Heart left ventricle (tissue), 16 donors: ENCODE results near the gene ACTR10. TPM values are rescaled to one million over a fixed set of nuclear protein-coding genes. Genes with fewer than 3 reads are reported as not detected.
A peak's percentile ranks its signal among the peaks of the same experiment; 100 is the strongest.

Experiments used
- ATAC-seq, 4 donors: fragments of 200-7000 bp; cut with Tn5 transposase; one replicate each; pipeline ENCODE4 v1.9.1; 2020 to 2022; ENCODE audit warnings: moderate library complexity in 4 of 4, mild to moderate bottlenecking in 3 of 4, moderate number of reproducible peaks in 1 of 4
- DNase-seq, 5 donors: peaks; one replicate each; pipeline ENCODE4 v3.0.0-alpha.2; 2020
- H3K27ac ChIP-seq, 12 donors: fragments of 200-600 bp; sonication (generic) in 4 of 12; one replicate each; pipeline versions ENCODE4 v1.5.0 to v1.8.0; 2016 to 2022; ENCODE audit warnings: mild to moderate bottlenecking in 2 of 12
- H3K27me3 ChIP-seq, 9 donors: fragments of 200-600 bp; sonication (generic) in 2 of 9; one replicate each; pipeline versions ENCODE4 v1.5.1 to v1.8.0; 2016 to 2022; ENCODE audit warnings: mild to moderate bottlenecking in 3 of 9
- H3K36me3 ChIP-seq, 9 donors: fragments of 200-600 bp; sonication (generic) in 2 of 9; one replicate each; pipeline versions ENCODE4 v1.5.0 to v1.8.0; 2018 to 2022; ENCODE audit warnings: mild to moderate bottlenecking in 2 of 9
- H3K4me1 ChIP-seq, 12 donors: fragments of 200-600 bp; sonication (generic) in 4 of 12; one replicate each; pipeline versions ENCODE4 v1.5.0 to v1.8.0; 2016 to 2022; ENCODE audit warnings: mild to moderate bottlenecking in 3 of 12
- H3K4me3 ChIP-seq, 12 donors: fragments of 200-600 bp; sonication (generic) in 4 of 12; one replicate each; pipeline versions ENCODE4 v1.5.0 to v1.8.0; 2017 to 2022; ENCODE audit warnings: mild to moderate bottlenecking in 9 of 12, moderate library complexity in 4 of 12
- H3K9me3 ChIP-seq, 12 donors: fragments of 200-600 bp; sonication (generic) in 4 of 12; one replicate each; pipeline versions ENCODE4 v1.5.0 to v1.8.0; 2016 to 2022; ENCODE audit warnings: mild to moderate bottlenecking in 1 of 12
- POLR2A ChIP-seq, 2 donors: fragments of 450-650 bp; IDR thresholded peaks; one replicate each; pipeline ENCODE4 v1.6.1; 2017; ENCODE audit warnings: antibody characterized with exemption in 2 of 2, mild to moderate bottlenecking in 2 of 2, moderate library complexity in 2 of 2
- WGBS, 4 donors: extraction: QIAGEN DNeasy Blood & Tissue Kit in 2 of 4; methylation state at CpG; one replicate each; pipeline versions ENCODE4 v1.1.5 to v1.1.7; 2013 to 2018; 5-methylcytosine and 5-hydroxymethylcytosine counted together
- intact Hi-C, 10 donors: fragments of 100-400 bp; cut with DNase I; formaldehyde crosslinking; loops; one replicate each; pipeline versions ENCODE4 v1.11.1 to v1.14.2; 2022
- polyA plus RNA-seq, 2 donors: library from polyadenylated mRNA; stranded (reverse); fragments of 200-250 nt; gene quantifications; one replicate each; pipeline ENCODE4 v1.2.3, GENCODE V29; 2013
- total RNA-seq, 9 donors: library from RNA; depleted of rRNA in 2 of 9; stranded (reverse); fragments of >200 nt in 2 of 9; fragmentation: NEBNext Ultra II Directional in 3 of 9; extraction: Animal tissue kit (Norgen Biotek cat#: 25700) in 3 of 9; gene quantifications; one replicate each; pipeline versions ENCODE4 v1.1.0 to v1.2.4, GENCODE V29; 2016 to 2023
- TF ChIP-seq, protein P1 (sequence below), 12 donors: fragments of 200-600 bp; sonication (generic) in 4 of 12; IDR thresholded peaks; one replicate each; pipeline versions ENCODE4 v1.5.0 to v1.8.0; 2018 to 2022; ENCODE audit warnings: antibody characterized with exemption in 12 of 12, mild to moderate bottlenecking in 5 of 12
- donor health status: ischemic (EF 13 %, LVEDD 7.1; RV severe dilation, severe dysfunction).
- donor health status: healthy with polysubstance abuse.
- donor health status: DM: no; HTN: yes; CAD: no.
- donor health status: DM: no; HTN: no; CAD: no.
- donor health status: ischemic (EF 25% LVEDD 6.9; RV normal size, moderate dysfunction).
- donor health status: ischemic (EF 25% LVEDD 5.7; RV mildly dilated, moderate dysfunction).
- donor health status: healthy.
- donor health status: DM: yes; HTN: yes; CAD: no.
- donor health status: ischemic (EF 35%, LVEDD 5.7; RV mildly dilated, moderate dysfunction).
- donor health status: nonischemic (EF 11% LVEDD 7.7; RV severe dilation, severe dysfunction).
- donor health status: DM: yes; HTN: yes; CAD: no.
- donor health status: PGD.
- donor health status: ischemic (EF 29% LVEDD 5.4; RV normal size, mild dysfunction).
- donor health status: nonischemic (EF 23%, LVEDD 6.1; RV moderate dilation, normal function).

ACTR10 gene
- total and polyA plus RNA-seq, 11 donors: 66.3 to 86.9 (median 78.3) TPM

DNA sequence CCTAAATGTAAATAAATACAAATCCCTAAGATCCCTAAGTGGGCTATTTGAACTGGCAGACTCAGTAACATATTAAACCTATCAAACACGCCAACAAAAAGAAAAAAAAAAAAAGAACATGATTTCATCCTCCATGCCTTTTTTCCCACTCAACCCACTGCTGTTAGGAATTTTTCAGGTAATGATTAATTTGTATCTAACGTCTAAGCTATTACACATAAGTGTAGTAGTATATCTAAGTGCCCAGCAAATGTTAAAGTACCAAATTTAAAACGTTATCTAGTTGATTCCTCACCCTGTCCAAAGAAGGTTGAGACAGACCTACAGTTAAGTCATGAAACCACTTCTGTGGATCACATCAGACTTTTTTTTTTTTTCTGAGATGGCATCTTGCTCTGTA is 82.0 kb downstream of the ACTR10 start:
- peak overlapping the region; percentile 9 to 89 (median 70) for H3K27ac ChIP-seq
- no peak for TF ChIP-seq POLR2A (IDR thresholded peaks at IDR 0.05)
- TF ChIP-seq, protein P1, sequence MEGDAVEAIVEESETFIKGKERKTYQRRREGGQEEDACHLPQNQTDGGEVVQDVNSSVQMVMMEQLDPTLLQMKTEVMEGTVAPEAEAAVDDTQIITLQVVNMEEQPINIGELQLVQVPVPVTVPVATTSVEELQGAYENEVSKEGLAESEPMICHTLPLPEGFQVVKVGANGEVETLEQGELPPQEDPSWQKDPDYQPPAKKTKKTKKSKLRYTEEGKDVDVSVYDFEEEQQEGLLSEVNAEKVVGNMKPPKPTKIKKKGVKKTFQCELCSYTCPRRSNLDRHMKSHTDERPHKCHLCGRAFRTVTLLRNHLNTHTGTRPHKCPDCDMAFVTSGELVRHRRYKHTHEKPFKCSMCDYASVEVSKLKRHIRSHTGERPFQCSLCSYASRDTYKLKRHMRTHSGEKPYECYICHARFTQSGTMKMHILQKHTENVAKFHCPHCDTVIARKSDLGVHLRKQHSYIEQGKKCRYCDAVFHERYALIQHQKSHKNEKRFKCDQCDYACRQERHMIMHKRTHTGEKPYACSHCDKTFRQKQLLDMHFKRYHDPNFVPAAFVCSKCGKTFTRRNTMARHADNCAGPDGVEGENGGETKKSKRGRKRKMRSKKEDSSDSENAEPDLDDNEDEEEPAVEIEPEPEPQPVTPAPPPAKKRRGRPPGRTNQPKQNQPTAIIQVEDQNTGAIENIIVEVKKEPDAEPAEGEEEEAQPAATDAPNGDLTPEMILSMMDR (IDR thresholded peaks at IDR 0.05): no peak
- no peak overlapping the region for H3K4me3 ChIP-seq
- no peak for DNase-seq
- intact Hi-C loops: loop anchor here in 1 of 10 donors (2.0 kb wide), 1 partner anchor 15 kb away; no protein-coding TSS in a partner anchor
- no peaks in the 10 kb centered on the region for H3K27me3 ChIP-seq
- H3K36me3 ChIP-seq: peaks cover 0 to 88% (median 78%) of the 10 kb centered on the region in 9 donors
- ATAC-seq: peak in 3 of 4 donors; percentile 3 to 34 (median 25)
- 44 to 48% (median 45%) methylated on average over 3 of the region's 3 CpGs for WGBS, 4 donors
- H3K4me1 ChIP-seq: peaks cover 2 to 46% (median 37%) of the 10 kb centered on the region in 12 donors
- no peaks in the 10 kb centered on the region for H3K9me3 ChIP-seq

DNA sequence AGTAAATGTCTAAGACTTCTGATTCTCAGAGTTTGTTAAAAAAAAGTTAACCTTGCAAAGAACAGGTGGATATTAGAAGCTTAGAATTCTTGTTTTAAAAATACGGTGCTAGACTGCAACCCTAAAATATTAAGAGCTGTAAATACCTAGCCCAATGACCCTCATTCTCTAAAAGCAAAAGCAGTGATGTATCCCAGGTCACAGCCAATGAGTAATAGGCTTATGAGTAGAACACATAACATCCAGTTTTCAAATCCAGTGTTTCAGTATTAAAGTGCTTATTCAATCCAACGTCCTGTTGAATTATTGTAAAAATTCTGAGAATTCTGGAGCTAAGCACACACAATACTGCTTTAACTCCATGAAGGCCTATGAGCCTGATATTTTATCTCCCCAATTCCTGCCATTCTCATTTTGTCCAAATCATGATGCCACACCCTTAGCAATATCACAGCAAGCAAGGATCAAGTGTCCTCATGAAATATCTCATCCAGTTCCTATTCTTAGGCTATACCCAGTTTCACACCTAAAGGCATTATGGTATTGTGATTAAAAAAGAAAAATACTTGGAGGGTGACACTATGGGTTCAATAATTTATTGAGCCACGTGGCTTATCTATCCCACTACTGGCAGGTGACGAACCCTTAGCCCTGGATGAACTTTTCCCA is 83.1 kb downstream of the ACTR10 start:
- Histone ChIP-seq H3K27ac (peak overlapping the region in 6 of 12 donors; percentile 1 to 89 (median 46)), H3K36me3 (peaks cover 0 to 90% (median 79%) of the 10 kb centered on the region in 9 donors), H3K4me3 (no peak overlapping the region), H3K4me1 (peaks cover 2 to 50% (median 38%) of the 10 kb centered on the region in 12 donors), H3K27me3 (no peaks in the 10 kb centered on the region), H3K9me3 (no peaks in the 10 kb centered on the region)
- DNase-seq (no peak), ATAC-seq (no peak)
- WGBS, 4 donors: 45 to 59% (median 51%) methylated on average over 4 of the region's 4 CpGs
- intact Hi-C loops: loop anchor here in 1 of 10 donors (2.0 kb wide), 1 partner anchor 14 kb away; no protein-coding TSS in a partner anchor
- TF ChIP-seq POLR2A (IDR thresholded peaks at IDR 0.05): no peak
- TF ChIP-seq, protein P1 (IDR thresholded peaks at IDR 0.05): no peak

DNA sequence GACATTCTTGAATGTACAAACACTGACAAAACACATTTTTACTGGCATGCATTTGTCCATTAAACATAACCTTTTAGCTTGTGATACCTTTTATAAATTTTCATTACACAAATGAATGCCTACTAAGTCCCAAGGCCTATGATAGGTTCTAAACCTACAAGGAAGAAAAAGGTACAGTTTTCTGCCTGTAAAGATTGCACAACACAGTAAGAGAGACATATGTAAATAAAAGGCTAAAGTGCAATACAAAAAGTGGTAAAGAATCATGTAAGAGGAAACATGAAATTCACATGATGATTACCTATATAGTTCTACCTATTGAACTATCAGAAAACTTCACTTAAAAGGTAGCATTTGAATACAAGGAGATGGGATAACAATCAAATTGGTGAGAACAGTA is 83.8 kb downstream of the ACTR10 start:
- Histone ChIP-seq H3K4me1 (peaks cover 2 to 52% (median 40%) of the 10 kb centered on the region in 12 donors), H3K36me3 (peaks cover 0 to 90% (median 79%) of the 10 kb centered on the region in 9 donors), H3K27ac (peak overlapping the region in 3 of 12 donors; percentile 23 to 89 (median 69)), H3K9me3 (no peaks in the 10 kb centered on the region), H3K27me3 (no peaks in the 10 kb centered on the region), H3K4me3 (no peak overlapping the region)
- intact Hi-C loops: loop anchor here in 1 of 10 donors (2.0 kb wide), 1 partner anchor 13 kb away; no protein-coding TSS in a partner anchor
- TF ChIP-seq POLR2A (IDR thresholded peaks at IDR 0.05): no peak
- TF ChIP-seq, protein P1 (IDR thresholded peaks at IDR 0.05): no peak
- DNase-seq: no peak
- ATAC-seq: no peak

DNA sequence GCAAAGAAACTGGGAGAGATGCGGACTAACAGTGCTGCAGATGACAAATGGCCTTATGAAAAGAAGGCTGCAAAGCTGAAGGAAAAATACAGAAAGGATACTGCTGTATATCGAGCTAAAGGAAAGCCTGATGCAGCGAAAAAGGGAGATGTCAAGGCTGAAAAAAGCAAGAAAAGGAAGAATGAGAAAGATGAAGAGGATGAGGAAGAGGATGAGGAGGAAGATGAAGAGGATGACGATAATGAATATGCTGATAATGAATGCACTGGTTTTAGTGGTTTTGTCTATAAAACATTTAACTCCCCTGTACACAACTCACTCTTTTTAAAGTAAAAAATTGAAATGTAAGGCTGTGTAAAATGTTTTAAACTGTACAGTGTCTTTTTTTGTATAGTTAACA is 85.2 kb downstream of the ACTR10 start:
- ATAC-seq (no peak), DNase-seq (no peak)
- Histone ChIP-seq H3K9me3 (no peaks in the 10 kb centered on the region), H3K4me3 (no peak overlapping the region), H3K27me3 (no peaks in the 10 kb centered on the region), H3K4me1 (peaks cover 2 to 60% (median 44%) of the 10 kb centered on the region in 12 donors), H3K36me3 (peaks cover 0 to 90% (median 79%) of the 10 kb centered on the region in 9 donors), H3K27ac (no peak overlapping the region)
- intact Hi-C loops: no loop called here
- WGBS, 4 donors: 93 to 98% (median 95%) methylated on average over 4 of the region's 4 CpGs
- TF ChIP-seq, protein P1 (IDR thresholded peaks at IDR 0.05): no peak
- TF ChIP-seq POLR2A (IDR thresholded peaks at IDR 0.05): no peak

Other genes with a start within 250 kb of the ACTR10 start
- gene ARMH4, start 47.9 kb upstream of the ACTR10 start, total RNA-seq: 10 to 100 TPM in 5 of 9 donors, 1 to 10 TPM in 4; 4.7 to 13.4 (median 10.0) TPM
- 1 to 10 TPM; 1.8 to 2.5 TPM for gene ARMH4, start 47.9 kb upstream of the ACTR10 start, polyA plus RNA-seq
- 100 to 1,000 TPM; 121 to 232 (median 155) TPM for gene PSMA3, start 44.7 kb downstream of the ACTR10 start, total RNA-seq
- gene PSMA3, start 44.7 kb downstream of the ACTR10 start, polyA plus RNA-seq: 100 to 1,000 TPM; 206 to 208 TPM
- 10 to 100 TPM in 8 of 9 donors, 1 to 10 TPM in 1; 7.0 to 23.1 (median 16.0) TPM for gene ARID4A, start 98.4 kb downstream of the ACTR10 start, total RNA-seq
- 10 to 100 TPM in 1 of 2 donors, 1 to 10 TPM in 1; 5.6 to 11.7 TPM for gene ARID4A, start 98.4 kb downstream of the ACTR10 start, polyA plus RNA-seq
- gene TOMM20L, start 195.8 kb downstream of the ACTR10 start, total RNA-seq: not detected
- gene TOMM20L, start 195.8 kb downstream of the ACTR10 start, polyA plus RNA-seq: not detected
- 10 to 100 TPM; 24.7 to 66.9 (median 30.3) TPM for gene TIMM9, start 227.4 kb downstream of the ACTR10 start, total RNA-seq
- 10 to 100 TPM; 29.7 to 75.5 TPM for gene TIMM9, start 227.4 kb downstream of the ACTR10 start, polyA plus RNA-seq
- 10 to 100 TPM in 8 of 9 donors, 1 to 10 TPM in 1; 9.8 to 19.7 (median 14.3) TPM for gene KIAA0586, start 227.6 kb downstream of the ACTR10 start, total RNA-seq
- 1 to 10 TPM; 5.9 to 6.0 TPM for gene KIAA0586, start 227.6 kb downstream of the ACTR10 start, polyA plus RNA-seq